Motor neuron (in vitro differentiated cells): Measurements from ENCODE around the gene IFT80. TPM values are rescaled to one million over a fixed set of nuclear protein-coding genes. Genes with fewer than 3 reads are reported as not detected.
"Not testable (repeated sequence)": the region's sequence is repeated elsewhere in the genome, so short reads cannot be mapped to it uniquely, and the experiment has no call there.

Experiments
- ATAC-seq, 8 experiments: fragments of 200-7000 bp; cut with Tn5 transposase; replicated peaks in 6 of 8; 2 replicates each; pipeline ENCODE4 v1.8.0; 2021; ENCODE audit warnings: mild to moderate bottlenecking in 8 of 8, moderate library complexity in 8 of 8
- H3K27ac ChIP-seq, 2 donors: fragments of 250-450 bp; sonication (Bioruptor Pico); 2 replicates each; pipeline ENCODE4 v1.9.0; 2021; ENCODE audit warnings: antibody characterized with exemption in 2 of 2, mild to moderate bottlenecking in 2 of 2, moderate library complexity in 1 of 2
- H3K4me1 ChIP-seq, 2 donors: fragments of 250-450 bp; sonication (Bioruptor Pico); replicated peaks in 1 of 2; 2 replicates each; pipeline ENCODE4 v1.6.1; 2021; ENCODE audit warnings: antibody characterized with exemption in 2 of 2, mild to moderate bottlenecking in 2 of 2, moderate library complexity in 1 of 2
- H3K4me3 ChIP-seq, 5 donors: fragments of 250-450 bp; sonication (Bioruptor Pico); 2 replicates each; pipeline ENCODE4 v1.9.0; 2021; ENCODE audit warnings: antibody characterized with exemption in 5 of 5, mild to moderate bottlenecking in 5 of 5, moderate library complexity in 4 of 5
- WGBS, 10 experiments: fragments of 450-650 bp; shearing (Covaris generic); methylation state at CpG; one replicate each; pipeline ENCODE4 v1.0.0; 2022; 5-methylcytosine and 5-hydroxymethylcytosine counted together
- in situ Hi-C, 9 experiments: fragments of 400-800 bp; cut with MboI; loops; one replicate each; pipeline ENCODE4 v1.15.0; 2021; ENCODE audit warnings: low sequenced_read_pairs in 9 of 9, low pct_unique_long_range_greater_than_20kb in 2 of 9; ENCODE audit not compliant: unreplicated experiment in 9 of 9
- total RNA-seq, 8 experiments: library from RNA; unstranded; fragments of 300-600 nt; gene quantifications; 2 replicates each; pipeline versions ENCODE4 v1.2.3 to v1.2.4, GENCODE V29; 2022

IFT80 gene
- total RNA-seq, 8 experiments from 2014 or later, result 22.4 to 50.2 (median 38.7) TPM

- H3K4me3 ChIP-seq, ATAC-seq, H3K27ac ChIP-seq: not testable (repeated sequence)
- in situ Hi-C loops, result loop anchor here in 2 of 9 experiments (25.0 kb wide), 2 partner anchors 164 to 289 kb away; no protein-coding TSS in a partner anchor
- H3K4me1 ChIP-seq, result peaks cover 4 to 19% of the 10 kb centered on the region in 2 donors
- WGBS, 10 experiments, result 69 to 100% (median 78%) methylated on average over 1 to 2 of the region's 2 CpGs; no CpG with 5 or more reads in 2 of the 10 experiments
These were observed 72.7 kb downstream of the IFT80 start for GRCh38 chr3:160326286-160326685.

- H3K4me3 ChIP-seq, H3K4me1 ChIP-seq, H3K27ac ChIP-seq, in situ Hi-C loops, ATAC-seq: not testable (repeated sequence)
- WGBS, 10 experiments, result no CpG with 5 or more reads among the region's 1 CpG
These were observed 77.2 kb downstream of the IFT80 start for GRCh38 chr3:160321821-160322220.

GRCh38 chr3:160319322-160319721 lies 79.7 kb downstream of the IFT80 start:
- Histone ChIP-seq H3K4me1 (no peaks in the 10 kb centered on the region), H3K27ac (no peak overlapping the region), H3K4me3 (no peak overlapping the region)
- in situ Hi-C loops, result no loop called here
- ATAC-seq, result no peak

- no peak overlapping the region for H3K4me3 ChIP-seq
- no peak overlapping the region for H3K27ac ChIP-seq
- in situ Hi-C loops, result no loop called here
- no peaks in the 10 kb centered on the region for H3K4me1 ChIP-seq
- peak in 3 of 8 experiments; percentile 44 to 69 (median 53) for ATAC-seq
These were observed 84.0 kb downstream of the IFT80 start for GRCh38 chr3:160314995-160315394.

DNA sequence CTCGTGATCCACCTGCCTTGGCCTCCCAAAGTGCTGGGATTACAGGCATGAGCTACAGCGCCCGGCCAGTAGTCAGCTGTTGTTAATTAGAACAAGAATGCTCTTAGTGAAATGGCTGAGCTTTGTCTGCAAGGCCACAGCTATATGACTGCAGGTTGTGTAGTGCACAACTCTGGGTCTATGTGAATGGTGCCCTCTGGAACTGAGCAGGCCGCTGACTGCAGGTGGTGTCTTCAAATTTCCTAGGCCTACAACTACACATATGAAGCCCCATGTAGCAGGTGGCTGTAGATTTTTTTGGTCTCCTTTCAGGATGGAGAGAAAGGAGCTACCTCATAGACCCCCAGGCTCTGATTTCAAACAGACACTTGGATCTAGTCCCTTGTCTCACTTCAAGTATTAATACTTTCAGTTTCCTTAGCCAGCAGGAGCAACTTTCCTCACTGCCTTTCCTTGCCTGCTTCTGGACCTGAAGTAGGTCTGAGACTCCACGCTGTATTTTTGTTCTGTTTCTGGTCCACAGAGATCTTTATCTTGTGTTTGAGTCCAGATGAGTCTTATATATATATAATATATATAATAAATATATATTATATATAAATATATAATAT lies 86.9 kb downstream of the IFT80 start:
- in situ Hi-C loops, result no loop called here

DNA sequence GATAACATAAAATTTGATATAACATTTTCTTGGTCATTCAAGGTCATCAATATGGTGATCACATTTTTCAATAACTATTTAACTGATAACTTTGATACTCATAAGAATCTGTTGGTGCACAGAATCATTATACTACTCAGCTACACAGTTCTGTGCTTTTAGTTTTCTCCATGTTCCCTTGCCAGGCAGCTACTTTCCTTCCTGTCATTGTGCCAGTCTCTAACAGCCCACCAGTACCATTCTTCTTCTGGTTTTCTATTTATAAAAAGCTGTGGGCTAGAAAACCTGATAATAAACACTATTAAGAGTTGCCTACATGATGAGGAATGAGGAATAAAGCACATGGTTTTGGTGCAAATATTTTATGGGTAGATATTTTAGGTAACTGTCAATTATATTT lies 96.2 kb downstream of the IFT80 start:
- Histone ChIP-seq H3K4me1 (no peaks in the 10 kb centered on the region), H3K27ac (no peak overlapping the region), H3K4me3 (no peak overlapping the region)
- in situ Hi-C loops, result no loop called here
- ATAC-seq, result no peak

More for the DNA sequence above, 86.9 kb downstream of the IFT80 start:
- ATAC-seq, result no peak
- Histone ChIP-seq H3K27ac (no peak overlapping the region), H3K4me3 (no peak overlapping the region), H3K4me1 (no peaks in the 10 kb centered on the region)
- WGBS, 10 experiments, result 100% methylated on average over 1 to 2 of the region's 5 CpGs; no CpG with 5 or more reads in 7 of the 10 experiments

- H3K27ac ChIP-seq, result no peak overlapping the region
- ATAC-seq, result no peak
- in situ Hi-C loops, result no loop called here
These were observed 102.4 kb downstream of the IFT80 start for GRCh38 chr3:160296591-160296990.

DNA sequence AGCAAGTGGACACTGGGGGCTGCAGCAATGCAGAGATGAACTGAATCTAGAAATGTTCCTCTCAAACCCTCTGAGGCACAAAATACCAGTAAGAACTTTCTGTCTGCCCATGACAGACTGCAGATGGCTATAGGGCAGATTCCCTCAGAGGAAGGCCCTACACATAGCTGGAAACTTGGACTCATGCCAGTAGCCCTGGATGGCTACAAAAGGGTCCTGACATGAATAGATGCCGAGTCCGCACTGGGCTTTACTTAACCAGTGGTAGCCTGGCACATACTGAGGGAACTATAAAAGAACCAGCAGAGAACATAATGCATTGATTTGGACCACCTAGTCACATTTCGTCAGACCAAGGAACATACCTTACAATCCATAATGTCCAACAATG lies 107.1 kb downstream of the IFT80 start:
- Histone ChIP-seq H3K4me1 (no peaks in the 10 kb centered on the region), H3K4me3 (no peak overlapping the region), H3K27ac (no peak overlapping the region)
- in situ Hi-C loops, result no loop called here
- 60 to 100% (median 94%) methylated on average over 1 to 3 of the region's 3 CpGs; no CpG with 5 or more reads in 3 of the 10 experiments for WGBS, 10 experiments
- peak in 1 of 8 experiments; percentile 66 for ATAC-seq

More at GRCh38 chr3:160296591-160296990, 102.4 kb downstream of the IFT80 start:
- H3K4me1 ChIP-seq, result no peaks in the 10 kb centered on the region
- no peak overlapping the region for H3K4me3 ChIP-seq

DNA sequence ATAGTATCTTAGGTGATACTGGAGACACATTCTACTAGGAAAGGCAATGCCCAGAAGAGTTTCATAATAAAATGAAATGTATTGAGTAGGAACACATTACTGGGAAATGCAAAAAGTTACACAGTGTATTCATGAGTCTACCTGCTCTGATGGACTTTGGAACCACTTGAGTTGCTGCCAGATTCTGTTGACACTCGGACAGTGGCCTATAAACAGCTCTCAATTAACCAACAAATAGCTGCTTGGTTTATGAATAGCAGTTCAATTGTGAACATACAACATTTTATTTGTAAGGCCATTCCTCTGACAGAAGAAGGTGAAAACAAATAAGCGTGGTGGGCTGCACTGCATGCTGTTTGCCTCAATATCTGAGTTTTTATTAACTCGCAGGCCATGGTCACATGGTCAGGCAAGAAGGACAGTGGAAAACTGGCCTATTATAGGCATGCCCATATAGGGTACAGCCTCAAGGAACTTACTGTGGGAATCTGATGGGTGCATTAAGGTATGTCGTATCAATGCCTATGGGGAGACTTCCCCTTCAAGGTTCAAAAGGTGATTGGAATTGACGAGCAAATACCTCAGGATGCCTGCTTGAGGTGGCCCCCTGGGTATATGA lies 107.6 kb downstream of the IFT80 start:
- ATAC-seq, result no peak
- Histone ChIP-seq H3K4me3 (no peak overlapping the region), H3K4me1 (no peaks in the 10 kb centered on the region), H3K27ac (no peak overlapping the region)
- in situ Hi-C loops, result no loop called here
- WGBS, 10 experiments, result 80 to 100% (median 100%) methylated on average over 1 to 5 of the region's 5 CpGs

DNA sequence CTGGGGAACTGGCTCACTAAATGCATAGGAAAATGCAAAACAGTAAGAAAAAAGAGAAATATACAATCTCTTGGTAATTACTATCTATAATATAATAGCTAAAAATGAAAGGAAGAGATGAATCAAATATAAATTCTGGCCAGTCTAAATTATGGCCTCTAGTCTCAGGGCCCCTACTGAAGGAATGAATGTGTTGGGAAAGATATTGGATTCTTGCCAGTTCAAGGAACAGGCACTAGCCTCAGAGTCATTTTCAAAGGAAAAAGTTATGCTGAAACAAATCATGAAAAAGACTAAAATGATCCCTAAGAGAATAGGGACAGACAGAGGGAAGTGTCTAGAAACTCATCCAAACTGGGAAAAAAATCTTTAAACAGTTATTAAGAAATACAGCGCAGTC lies 111.4 kb downstream of the IFT80 start:
- 80 to 100% (median 100%) methylated on average over 1 of the region's 1 CpG; no CpG with 5 or more reads in 5 of the 10 experiments for WGBS, 10 experiments

DNA sequence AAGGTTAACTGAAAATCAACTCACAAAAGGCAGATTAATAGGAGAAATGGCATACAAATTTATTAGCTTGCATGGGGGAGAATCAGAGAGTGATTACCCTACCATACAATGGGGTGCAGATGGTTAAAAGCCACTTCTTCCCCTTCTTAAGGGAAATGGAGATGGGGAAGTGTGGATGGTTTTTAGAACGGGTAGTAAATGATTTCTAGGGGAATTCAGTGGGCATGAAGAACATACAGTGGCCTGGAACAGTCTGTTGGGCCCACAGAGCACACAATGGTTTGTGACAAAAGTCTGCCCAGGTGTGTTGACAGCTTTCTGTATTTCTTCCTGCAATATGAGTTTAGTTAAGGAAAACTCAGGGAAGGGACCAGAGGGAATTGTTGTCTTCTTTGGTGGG lies 112.8 kb downstream of the IFT80 start:
- no peak overlapping the region for H3K4me3 ChIP-seq
- H3K27ac ChIP-seq, result no peak overlapping the region
- H3K4me1 ChIP-seq, result no peaks in the 10 kb centered on the region
- ATAC-seq, result no peak
- in situ Hi-C loops, result no loop called here
- 67 to 100% (median 80%) methylated on average over 1 of the region's 1 CpG; no CpG with 5 or more reads in 6 of the 10 experiments for WGBS, 10 experiments

More for the DNA sequence above, 111.4 kb downstream of the IFT80 start:
- H3K4me1 ChIP-seq, result no peaks in the 10 kb centered on the region
- in situ Hi-C loops, result no loop called here
- no peak overlapping the region for H3K27ac ChIP-seq
- no peak for ATAC-seq
- H3K4me3 ChIP-seq, result no peak overlapping the region

DNA sequence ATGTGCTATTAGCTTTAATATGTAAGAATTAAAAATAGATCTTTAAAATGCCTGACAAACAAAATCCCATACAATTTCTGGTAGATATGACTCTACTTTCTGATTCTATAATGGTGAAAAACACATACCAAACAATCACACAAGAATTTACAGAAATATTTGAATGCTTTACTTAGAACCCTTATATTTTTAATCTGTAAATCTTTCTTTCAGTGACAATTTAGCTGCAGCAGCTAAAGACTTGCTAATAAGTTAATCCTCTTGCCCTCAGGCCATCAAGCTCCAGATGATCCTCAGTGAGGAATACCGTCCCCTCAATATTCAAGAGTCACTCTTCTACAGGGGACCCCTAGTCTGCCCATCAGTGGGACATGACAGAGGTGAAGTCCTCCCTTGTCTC lies 118.2 kb downstream of the IFT80 start:
- Histone ChIP-seq H3K27ac (no peak overlapping the region), H3K4me3 (no peak overlapping the region), H3K4me1 (no peaks in the 10 kb centered on the region)
- in situ Hi-C loops, result no loop called here
- whole genome bisulfite sequencing, 10 experiments, result 67 to 100% (median 93%) methylated on average over 1 of the region's 1 CpG; no CpG with 5 or more reads in 6 of the 10 experiments
- no peak for ATAC-seq

DNA sequence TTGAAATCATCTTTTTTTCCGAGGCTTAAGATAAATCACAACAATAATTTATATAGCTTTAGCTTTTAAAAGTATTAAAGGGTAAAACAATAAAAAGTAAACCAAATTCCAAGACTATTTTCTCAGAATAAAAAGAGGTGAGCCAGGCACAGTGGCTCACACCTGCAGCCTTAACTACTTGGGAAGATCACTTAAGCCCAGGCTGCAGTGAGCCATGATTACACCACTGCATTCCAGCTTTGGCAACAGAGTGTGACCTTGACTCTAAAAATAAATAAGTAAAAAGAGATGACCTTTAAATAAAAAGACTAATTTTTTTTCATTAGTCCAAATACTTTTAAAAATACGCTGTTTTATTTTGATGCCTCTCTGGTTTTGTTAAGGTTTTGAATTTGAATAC lies 119.4 kb downstream of the IFT80 start:
- ATAC-seq, result no peak

DNA sequence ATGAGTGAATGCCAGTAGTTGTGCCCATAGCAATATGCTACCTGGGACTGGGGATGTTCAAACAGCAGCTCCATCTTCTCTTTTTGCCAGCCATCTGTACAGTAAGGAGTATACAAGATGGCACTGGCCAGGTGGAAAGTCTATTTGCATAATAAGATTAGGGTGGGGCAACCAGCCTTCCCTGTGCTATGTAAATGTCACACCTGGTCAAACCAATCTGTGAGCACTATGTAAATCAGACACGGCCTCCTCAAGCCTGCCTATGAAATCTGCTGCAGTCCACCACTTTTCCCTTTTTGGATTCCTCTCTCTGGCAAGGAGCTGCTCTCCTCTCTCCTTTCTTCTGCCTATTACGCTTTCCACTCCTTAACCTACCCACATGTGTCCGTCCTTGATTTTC lies 120.8 kb downstream of the IFT80 start:
- ATAC-seq, result no peak
- Histone ChIP-seq H3K27ac (no peak overlapping the region), H3K4me1 (no peaks in the 10 kb centered on the region), H3K4me3 (no peak overlapping the region)
- WGBS, 10 experiments, result 86 to 100% (median 100%) methylated on average over 1 to 3 of the region's 3 CpGs; no CpG with 5 or more reads in 2 of the 10 experiments
- in situ Hi-C loops, result no loop called here

More for the DNA sequence above, 119.4 kb downstream of the IFT80 start:
- Histone ChIP-seq H3K27ac (no peak overlapping the region), H3K4me3 (no peak overlapping the region), H3K4me1 (no peaks in the 10 kb centered on the region)
- WGBS, 10 experiments, result 31 to 82% (median 50%) methylated on average over 1 to 2 of the region's 2 CpGs; no CpG with 5 or more reads in 1 of the 10 experiments
- in situ Hi-C loops, result no loop called here
